A673 (cell line): ENCODE measurements around the gene ADCY3.

Experiments
- EZH2 ChIP-seq: fragments of 200-600 bp; sonication (generic); IDR thresholded peaks from 2 replicates; pipeline ENCODE4 v1.6.1; 2017; ENCODE audit warnings: borderline replicate concordance, low read depth, mild to moderate bottlenecking, mixed read lengths, antibody characterized with exemption, low read length; ENCODE audit not compliant: poor library complexity, severe bottlenecking
- TF ChIP-seq, protein P1 (sequence below): fragments of 300-800, 200-600 bp; sonication (generic); conservative IDR thresholded peaks from 2 replicates; pipeline ENCODE4 v1.5.1; 2017; ENCODE audit warnings: low read depth, mild to moderate bottlenecking, antibody characterized with exemption, low read length, moderate library complexity, mixed read lengths

DNA sequence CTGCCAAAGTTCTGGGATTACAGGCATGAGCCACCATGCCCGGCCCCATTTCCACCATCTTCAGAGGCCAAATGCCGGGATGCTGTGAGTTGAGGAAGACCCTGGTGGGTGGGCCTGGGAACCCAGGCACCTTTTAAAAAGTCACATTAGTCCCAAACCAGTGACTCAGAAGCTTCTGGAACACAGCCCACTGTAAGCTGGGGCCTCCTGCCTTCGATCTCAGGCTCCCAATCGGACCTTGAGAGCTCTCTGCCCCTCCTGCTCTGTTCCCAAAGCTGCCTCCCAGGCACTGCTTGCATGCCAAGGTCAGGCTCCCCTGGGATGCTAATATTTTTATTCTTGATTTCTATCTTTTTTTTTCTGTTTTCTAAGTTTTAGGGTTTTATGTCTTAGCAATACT is 4.2 kb downstream of the ADCY3 start:
- no peak for TF ChIP-seq EZH2
- TF ChIP-seq, protein P1, sequence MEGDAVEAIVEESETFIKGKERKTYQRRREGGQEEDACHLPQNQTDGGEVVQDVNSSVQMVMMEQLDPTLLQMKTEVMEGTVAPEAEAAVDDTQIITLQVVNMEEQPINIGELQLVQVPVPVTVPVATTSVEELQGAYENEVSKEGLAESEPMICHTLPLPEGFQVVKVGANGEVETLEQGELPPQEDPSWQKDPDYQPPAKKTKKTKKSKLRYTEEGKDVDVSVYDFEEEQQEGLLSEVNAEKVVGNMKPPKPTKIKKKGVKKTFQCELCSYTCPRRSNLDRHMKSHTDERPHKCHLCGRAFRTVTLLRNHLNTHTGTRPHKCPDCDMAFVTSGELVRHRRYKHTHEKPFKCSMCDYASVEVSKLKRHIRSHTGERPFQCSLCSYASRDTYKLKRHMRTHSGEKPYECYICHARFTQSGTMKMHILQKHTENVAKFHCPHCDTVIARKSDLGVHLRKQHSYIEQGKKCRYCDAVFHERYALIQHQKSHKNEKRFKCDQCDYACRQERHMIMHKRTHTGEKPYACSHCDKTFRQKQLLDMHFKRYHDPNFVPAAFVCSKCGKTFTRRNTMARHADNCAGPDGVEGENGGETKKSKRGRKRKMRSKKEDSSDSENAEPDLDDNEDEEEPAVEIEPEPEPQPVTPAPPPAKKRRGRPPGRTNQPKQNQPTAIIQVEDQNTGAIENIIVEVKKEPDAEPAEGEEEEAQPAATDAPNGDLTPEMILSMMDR: no peak
